Upper lobe of left lung (tissue), 6 donors: ENCODE data around the gene SLC19A2. TPM values are rescaled to one million over a fixed set of nuclear protein-coding genes. Genes with fewer than 3 reads are reported as not detected.

ENCODE experiments used
- ATAC-seq, 2 donors: fragments of 200-7000 bp; cut with Tn5 transposase; one replicate each; pipeline ENCODE4 v1.9.1; 2022; ENCODE audit warnings: mild to moderate bottlenecking in 2 of 2, moderate library complexity in 2 of 2; ENCODE audit not compliant: low FRiP score in 2 of 2
- DNase-seq, 2 donors: peaks; one replicate each; pipeline ENCODE4 v3.0.0-alpha.2; 2019 to 2020
- H3K27ac ChIP-seq, 4 donors: fragments of 200-600 bp; sonication (generic); one replicate each; pipeline ENCODE4 v1.5.1; 2016 to 2019
- H3K27me3 ChIP-seq, 4 donors: fragments of 200-600 bp; sonication (generic); one replicate each; pipeline ENCODE4 v1.5.1; 2017 to 2019
- H3K36me3 ChIP-seq, 4 donors: fragments of 200-600 bp; sonication (generic); one replicate each; pipeline ENCODE4 v1.5.1; 2016 to 2019
- H3K4me1 ChIP-seq, 4 donors: fragments of 200-600 bp; sonication (generic); one replicate each; pipeline ENCODE4 v1.5.1; 2018 to 2019
- H3K4me3 ChIP-seq, 4 donors: fragments of 200-600 bp; sonication (generic); one replicate each; pipeline ENCODE4 v1.5.1; 2017 to 2019; ENCODE audit warnings: mild to moderate bottlenecking in 2 of 4, moderate library complexity in 1 of 4
- H3K9me3 ChIP-seq, 4 donors: fragments of 200-600 bp; sonication (generic); one replicate each; pipeline ENCODE4 v1.5.1; 2018 to 2019
- CTCF ChIP-seq, 6 experiments: fragments of 450-650 bp in 4 of 6; fragments of 200-600 bp in 2 of 6; sonication (generic) in 2 of 6; IDR thresholded peaks; one replicate each; pipeline ENCODE4 v1.5.1; 2016 to 2019; ENCODE audit warnings: antibody characterized with exemption in 6 of 6
- EP300 ChIP-seq, 4 donors: sonication (generic); formaldehyde crosslinking; IDR thresholded peaks; one replicate each; pipeline ENCODE4 v1.5.1; 2017; ENCODE audit warnings: antibody characterized with exemption in 4 of 4, control low read depth in 2 of 4
- POLR2A ChIP-seq, 4 donors: fragments of 450-650 bp; IDR thresholded peaks; one replicate each; pipeline ENCODE4 v1.5.1; 2016 to 2017; ENCODE audit warnings: antibody characterized with exemption in 4 of 4, mild to moderate bottlenecking in 2 of 4
- POLR2AphosphoS5 ChIP-seq, 2 donors: sonication (generic); formaldehyde crosslinking; IDR thresholded peaks; one replicate each; pipeline ENCODE4 v1.5.1; 2017; ENCODE audit warnings: antibody characterized with exemption in 2 of 2
- WGBS, 2 donors: methylation state at CpG; one replicate each; pipeline ENCODE4 v1.1.5; 2017 to 2018; 5-methylcytosine and 5-hydroxymethylcytosine counted together
- total RNA-seq, 6 donors: library from RNA; depleted of rRNA in 4 of 6; stranded (reverse); fragments of >200 nt in 4 of 6; gene quantifications; one replicate each; pipeline versions ENCODE4 v1.1.0 to v1.2.1, GENCODE V29; 2016 to 2021
- donor health status: DM: no; HTN: no; CAD: no; lungs with moderate emphysema.
- donor health status: DM: no; HTN: yes; CAD: no; lungs with severe emphysema.

SLC19A2 gene
- total RNA-seq, 6 donors from 2014 or later, result 8.4 to 37.1 (median 13.6) TPM

- peak overlapping the region in 3 of 4 donors; percentile 63 to 81 (median 67) for H3K4me3 ChIP-seq
- H3K36me3 ChIP-seq, result no peaks in the 10 kb centered on the region
- no peaks in the 10 kb centered on the region for H3K9me3 ChIP-seq
- peak in 1 of 2 donors; percentile 4 for ATAC-seq
- no peaks in the 10 kb centered on the region for H3K27me3 ChIP-seq
- 4 to 5% methylated on average over 14 of the region's 14 CpGs for WGBS, 2 donors
- no peak for DNase-seq
- peaks cover 0 to 27% (median 17%) of the 10 kb centered on the region in 4 donors for H3K4me1 ChIP-seq
- TF ChIP-seq CTCF (IDR thresholded peaks at IDR 0.05) (no peak), EP300 (IDR thresholded peaks at IDR 0.05) (no peak), POLR2AphosphoS5 (IDR thresholded peaks at IDR 0.05) (no peak)
- H3K27ac ChIP-seq, result peak overlapping the region; percentile 97
Observed at GRCh38 chr1:169486281-169487051, 722 bp upstream of the SLC19A2 start.

- Histone ChIP-seq H3K27me3 (no peaks in the 10 kb centered on the region), H3K4me3 (peak overlapping the region; percentile 38 to 81 (median 65)), H3K27ac (peak overlapping the region; percentile 97), H3K9me3 (no peaks in the 10 kb centered on the region), H3K4me1 (peaks cover 0 to 27% (median 17%) of the 10 kb centered on the region in 4 donors), H3K36me3 (no peaks in the 10 kb centered on the region)
- peak in 1 of 4 donors; percentile 15 for TF ChIP-seq EP300 (IDR thresholded peaks at IDR 0.05)
- no peak for TF ChIP-seq POLR2A (IDR thresholded peaks at IDR 0.05)
- 11 to 13% methylated on average over 15 of the region's 15 CpGs for WGBS, 2 donors
- DNase-seq (peak in 1 of 2 donors; percentile 69), ATAC-seq (peak; percentile 71 to 72)
Observed at GRCh38 chr1:169484683-169485430, 887 bp downstream of the SLC19A2 start.

GRCh38 chr1:169484101-169484500 is 1.6 kb downstream of the SLC19A2 start:
- TF ChIP-seq CTCF (IDR thresholded peaks at IDR 0.05) (no peak), POLR2A (IDR thresholded peaks at IDR 0.05) (no peak), POLR2AphosphoS5 (IDR thresholded peaks at IDR 0.05) (peak in 1 of 2 donors; percentile 46), EP300 (IDR thresholded peaks at IDR 0.05) (peak in 1 of 4 donors; percentile 69)
- DNase-seq (no peak), ATAC-seq (no peak)
- H3K36me3 ChIP-seq, result no peaks in the 10 kb centered on the region
- H3K27ac ChIP-seq, result peak overlapping the region; percentile 97
- H3K9me3 ChIP-seq, result no peaks in the 10 kb centered on the region
- H3K27me3 ChIP-seq, result no peaks in the 10 kb centered on the region
- peaks cover 0 to 27% (median 17%) of the 10 kb centered on the region in 4 donors for H3K4me1 ChIP-seq
- WGBS, 2 donors, result 59 to 67% methylated on average over 4 of the region's 4 CpGs
- H3K4me3 ChIP-seq, result peak overlapping the region in 3 of 4 donors; percentile 63 to 81 (median 67)

GRCh38 chr1:169483500-169483966 is 2.2 kb downstream of the SLC19A2 start:
- TF ChIP-seq EP300 (IDR thresholded peaks at IDR 0.05), result peak in 1 of 4 donors; percentile 74
- TF ChIP-seq POLR2A (IDR thresholded peaks at IDR 0.05), result peak in 2 of 4 donors; percentile 45 to 46
- no peak for TF ChIP-seq CTCF (IDR thresholded peaks at IDR 0.05)
- peak in 1 of 2 donors; percentile 57 for TF ChIP-seq POLR2AphosphoS5 (IDR thresholded peaks at IDR 0.05)
- Histone ChIP-seq H3K27ac (peak overlapping the region; percentile 49 to 97 (median 97)), H3K9me3 (no peaks in the 10 kb centered on the region), H3K36me3 (no peaks in the 10 kb centered on the region), H3K27me3 (no peaks in the 10 kb centered on the region), H3K4me3 (peak overlapping the region in 3 of 4 donors; percentile 63 to 81 (median 67)), H3K4me1 (peaks cover 0 to 27% (median 17%) of the 10 kb centered on the region in 4 donors)
- 49 to 76% methylated on average over 5 of the region's 5 CpGs for WGBS, 2 donors
- ATAC-seq (peak in 1 of 2 donors; percentile 31), DNase-seq (peak in 1 of 2 donors; percentile 66)
